GM19193 (cell line): ENCODE measurements around the gene IBA57.

Experiments
- POLR2A ChIP-seq: IDR thresholded peaks from 4 replicates; pipeline ENCODE4 v1.6.1; 2011; ENCODE audit not compliant: insufficient read depth, insufficient read length; ENCODE audit errors: extremely low read depth

IBA57 gene

DNA sequence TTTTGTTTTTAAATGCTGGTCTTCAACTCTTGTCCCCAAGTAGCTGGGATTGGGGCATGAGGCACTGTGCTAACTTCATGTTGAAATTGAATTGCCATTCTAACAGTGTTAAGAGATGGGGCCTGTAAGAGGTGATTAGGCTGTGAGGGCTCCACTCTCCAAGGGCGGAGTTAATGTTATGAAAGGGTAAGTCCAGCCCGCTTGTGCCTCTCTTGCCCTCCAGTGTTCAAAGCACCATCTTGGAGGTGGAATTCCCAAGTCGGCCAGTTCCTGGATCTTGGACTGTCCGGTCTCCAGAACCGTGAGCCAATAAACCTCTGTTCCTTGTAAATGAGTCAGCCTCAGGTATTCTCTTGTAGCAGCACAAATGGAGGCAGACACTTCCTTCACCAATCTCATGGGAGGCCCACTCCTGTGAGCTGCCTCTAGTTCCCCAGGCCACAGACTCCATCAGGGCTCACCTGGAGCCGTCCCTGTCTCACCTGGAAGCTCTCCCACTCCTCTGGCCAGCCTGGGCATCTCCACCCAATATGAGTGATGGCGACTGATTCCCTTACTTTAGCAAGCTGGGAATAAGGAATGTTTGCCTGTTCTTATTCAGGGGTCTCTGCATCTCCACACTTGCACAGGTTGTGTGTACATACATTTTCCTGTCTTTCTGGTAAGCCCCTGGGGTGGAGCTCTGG is 15.5 kb downstream of the IBA57 start:
- no peak for TF ChIP-seq POLR2A

DNA sequence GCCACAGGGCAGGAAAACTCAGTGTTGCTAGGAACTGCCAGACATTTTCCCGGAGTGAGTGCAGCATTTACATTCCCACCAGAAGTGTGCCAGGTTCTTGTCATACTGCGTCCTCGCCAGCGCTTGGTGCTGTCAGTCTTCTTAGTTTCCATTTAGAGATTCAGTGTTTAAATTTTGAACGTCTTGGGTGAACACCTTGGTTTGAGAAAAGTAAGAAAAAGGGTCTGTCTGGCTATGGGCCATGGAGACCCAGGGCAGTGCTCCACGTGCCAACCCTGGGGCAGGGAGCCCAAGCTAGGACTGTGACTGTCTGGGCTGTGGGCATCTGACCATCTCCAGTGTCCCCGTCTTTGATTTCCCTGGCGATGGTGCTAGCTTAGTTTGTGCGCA is 16.0 kb downstream of the IBA57 start:
- no peak for TF ChIP-seq POLR2A

DNA sequence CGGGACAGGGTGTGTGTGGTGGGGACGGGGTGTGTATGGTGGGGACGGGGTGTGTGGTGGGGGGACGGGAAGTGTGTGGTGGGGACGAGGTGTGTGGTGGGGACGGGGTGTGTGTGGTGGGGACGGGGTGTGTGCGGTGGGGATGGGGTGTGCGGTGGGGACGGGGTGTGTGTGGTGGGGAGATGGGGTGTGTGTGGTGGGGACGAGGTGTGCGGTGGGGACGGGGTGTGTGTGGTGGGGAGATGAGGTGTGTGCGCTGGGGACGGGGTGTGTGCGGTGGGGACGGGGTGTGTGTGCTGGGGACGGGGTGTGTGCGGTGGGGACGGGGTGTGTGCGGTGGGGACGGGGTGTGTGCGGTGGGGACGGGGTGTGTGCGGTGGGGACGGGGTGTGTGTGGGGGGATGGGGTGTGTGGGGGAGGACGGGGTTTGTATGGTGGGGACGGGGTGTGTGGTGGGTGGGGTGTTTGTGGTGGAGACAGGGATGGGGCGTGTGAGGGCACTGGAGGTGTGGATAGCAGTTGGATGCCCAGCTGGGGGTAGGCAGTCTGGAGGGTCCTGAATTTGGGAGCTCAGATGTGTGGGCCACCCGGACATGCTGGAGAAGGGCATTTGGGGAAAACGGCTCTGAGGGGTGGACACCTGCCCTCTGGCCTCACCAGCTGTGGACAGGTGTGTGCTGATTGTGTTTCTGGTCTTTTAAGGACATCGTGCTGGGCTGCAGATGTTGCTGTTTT is 16.9 kb downstream of the IBA57 start:
- TF ChIP-seq POLR2A, result no peak

DNA sequence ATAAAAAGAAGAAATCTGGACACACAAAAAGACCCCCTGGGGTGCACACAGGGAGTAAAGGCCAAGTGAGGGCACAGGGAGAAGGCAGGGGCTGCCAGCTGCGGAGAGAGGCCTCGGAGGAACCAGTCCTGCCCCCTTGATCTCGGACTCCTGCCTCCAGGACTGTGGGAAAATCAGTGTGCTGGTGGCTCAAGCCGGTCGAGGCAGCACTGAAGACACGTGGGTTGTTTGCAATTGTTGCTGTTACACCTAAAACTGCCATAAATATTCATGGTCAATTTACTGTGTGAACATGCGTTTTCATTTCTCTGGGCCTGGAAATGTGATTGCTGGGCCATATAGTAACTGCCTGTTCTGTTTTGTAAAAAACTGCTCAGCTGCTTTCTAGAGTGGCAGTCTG is 18.5 kb downstream of the IBA57 start:
- TF ChIP-seq POLR2A, result no peak

DNA sequence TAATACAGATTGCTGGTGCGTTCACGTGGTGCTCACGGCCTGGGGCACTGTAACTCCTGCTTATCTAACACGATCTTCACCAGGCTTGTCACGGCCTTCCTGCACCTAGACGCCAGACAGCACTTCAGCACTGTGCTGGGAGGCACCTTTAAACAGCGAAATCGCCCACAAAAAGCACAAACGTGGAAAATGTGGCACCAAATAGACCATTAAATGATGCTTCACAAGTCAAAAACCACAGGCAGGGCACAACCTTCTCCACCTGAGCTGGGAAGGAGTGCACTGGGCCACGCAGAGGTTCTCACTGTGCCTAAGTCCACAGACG is 20.0 kb downstream of the IBA57 start:
- no peak for TF ChIP-seq POLR2A

DNA sequence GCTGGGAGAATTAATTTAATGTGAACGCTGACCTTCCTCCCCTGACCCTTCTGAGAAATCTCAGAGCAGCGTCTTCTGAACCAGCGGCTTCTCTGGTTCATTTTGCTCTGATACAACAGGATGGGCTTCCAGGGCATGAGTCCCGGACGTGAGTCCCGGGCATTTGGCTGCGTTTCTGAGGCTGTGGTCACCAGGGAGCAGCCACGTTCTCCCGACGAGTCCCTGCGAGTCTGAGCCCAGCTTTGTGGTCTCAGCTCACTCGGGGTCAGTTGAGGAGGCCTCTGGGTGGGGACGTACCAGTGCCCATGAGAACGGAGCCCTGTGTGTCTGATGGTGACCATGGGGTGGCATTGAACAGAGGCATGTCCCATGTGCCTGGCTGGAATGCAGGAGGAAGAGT is 24.6 kb downstream of the IBA57 start:
- TF ChIP-seq POLR2A, result no peak

DNA sequence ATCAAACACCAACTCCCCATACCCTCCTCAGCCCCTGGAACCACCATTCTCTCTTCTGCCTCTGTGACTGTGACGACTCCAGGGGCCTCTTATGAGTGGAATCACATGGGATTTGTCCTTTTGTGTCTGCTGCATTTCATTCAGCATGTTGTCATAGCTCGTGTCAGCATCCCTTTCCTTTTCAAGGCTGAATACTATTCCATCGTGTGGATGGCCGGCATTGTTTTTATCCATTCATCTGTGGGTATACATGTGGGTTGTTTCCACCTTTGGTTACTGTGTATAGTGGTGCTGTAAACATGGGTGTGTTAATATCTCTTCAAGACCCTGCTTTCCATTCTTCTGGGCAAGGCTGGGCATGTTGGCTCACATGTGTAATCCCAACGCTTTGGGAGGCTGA is 25.2 kb downstream of the IBA57 start:
- TF ChIP-seq POLR2A, result no peak

DNA sequence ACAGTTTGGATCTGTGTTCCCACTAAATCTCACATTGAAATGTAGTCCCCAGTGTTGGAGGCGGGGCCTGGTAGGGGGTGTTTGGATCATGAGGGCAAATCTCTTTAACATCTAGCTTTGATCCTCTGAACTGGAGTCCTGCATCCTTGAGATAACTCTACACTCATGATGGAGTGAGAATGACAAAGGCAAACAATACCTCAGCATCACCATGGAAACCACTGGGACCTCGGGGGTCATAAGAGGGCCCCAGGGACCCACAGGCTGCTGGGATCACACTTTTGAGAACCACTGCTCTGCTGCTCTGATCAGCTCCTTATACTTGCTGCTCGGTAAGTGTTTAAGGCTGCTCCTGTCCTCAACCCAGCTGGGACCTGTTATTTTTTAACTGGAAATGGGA is 28.8 kb downstream of the IBA57 start:
- no peak for TF ChIP-seq POLR2A

DNA sequence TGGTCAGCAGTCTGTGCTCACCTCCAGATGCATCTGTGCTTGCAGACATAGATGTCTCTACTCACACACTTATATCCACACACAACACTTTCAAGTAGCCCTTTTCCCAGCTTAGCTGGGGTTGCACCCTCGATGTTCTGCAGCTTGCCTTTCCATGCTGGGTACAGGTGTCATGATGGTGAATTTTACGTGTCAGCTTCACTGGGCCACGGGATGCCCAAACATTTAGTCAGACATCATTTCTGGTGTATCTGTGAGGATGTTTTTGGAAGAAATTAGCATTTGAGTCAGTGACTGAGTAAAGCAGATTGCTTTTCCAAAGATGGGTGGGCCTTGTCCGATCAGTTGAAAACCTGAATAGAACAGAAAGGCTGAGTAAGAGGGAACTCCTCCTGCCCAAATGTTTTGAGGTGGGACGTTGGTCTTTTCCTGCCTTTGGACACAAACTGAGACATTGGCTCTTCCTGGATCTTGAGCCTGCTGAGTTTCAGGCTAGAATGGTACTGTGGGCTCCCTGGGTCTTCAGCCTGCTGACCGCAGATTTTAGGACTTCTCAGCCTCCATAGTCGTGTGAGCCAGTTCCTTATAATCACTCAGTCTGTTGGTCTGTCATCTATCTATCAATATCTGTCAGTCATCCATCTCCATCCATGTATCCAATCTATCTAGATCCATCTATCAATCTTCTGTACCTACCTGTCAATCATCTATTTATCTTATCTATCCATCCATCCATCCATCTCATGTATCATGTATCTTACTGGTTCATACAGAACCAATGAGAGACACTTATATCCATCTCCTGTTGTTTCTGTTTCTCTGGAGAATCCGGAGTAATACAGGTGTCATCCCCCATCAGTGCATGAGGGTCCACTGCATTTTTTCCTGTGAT is 29.6 kb downstream of the IBA57 start:
- no peak for TF ChIP-seq POLR2A

DNA sequence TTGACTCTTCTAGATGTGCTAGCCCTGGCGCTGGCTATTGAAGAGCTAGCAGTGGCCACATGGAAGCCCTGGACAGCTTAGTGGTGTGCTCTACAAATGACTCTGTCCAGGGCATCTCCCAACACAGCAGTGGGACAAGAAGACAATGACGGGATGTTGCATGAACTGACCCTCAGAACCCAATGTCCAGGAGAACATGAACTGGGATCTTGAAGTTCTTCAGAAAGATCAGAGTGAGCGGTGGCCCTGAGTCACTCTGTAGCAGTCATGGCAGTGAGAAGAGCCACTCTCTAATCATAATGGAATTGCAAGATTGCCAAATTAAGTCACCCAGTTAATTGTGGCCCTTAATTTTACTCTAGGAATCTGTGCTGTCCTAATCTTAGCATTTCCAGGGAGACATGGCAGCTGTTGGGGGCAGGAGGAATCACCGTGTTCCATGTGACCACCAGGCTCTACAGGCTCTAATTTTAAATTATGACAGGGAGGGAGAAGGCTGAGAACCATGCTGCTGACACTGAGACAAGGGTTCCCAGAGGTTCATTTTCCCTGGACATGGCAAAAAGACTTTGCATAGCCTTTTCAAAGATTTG is 32.0 kb downstream of the IBA57 start:
- TF ChIP-seq POLR2A, result no peak

DNA sequence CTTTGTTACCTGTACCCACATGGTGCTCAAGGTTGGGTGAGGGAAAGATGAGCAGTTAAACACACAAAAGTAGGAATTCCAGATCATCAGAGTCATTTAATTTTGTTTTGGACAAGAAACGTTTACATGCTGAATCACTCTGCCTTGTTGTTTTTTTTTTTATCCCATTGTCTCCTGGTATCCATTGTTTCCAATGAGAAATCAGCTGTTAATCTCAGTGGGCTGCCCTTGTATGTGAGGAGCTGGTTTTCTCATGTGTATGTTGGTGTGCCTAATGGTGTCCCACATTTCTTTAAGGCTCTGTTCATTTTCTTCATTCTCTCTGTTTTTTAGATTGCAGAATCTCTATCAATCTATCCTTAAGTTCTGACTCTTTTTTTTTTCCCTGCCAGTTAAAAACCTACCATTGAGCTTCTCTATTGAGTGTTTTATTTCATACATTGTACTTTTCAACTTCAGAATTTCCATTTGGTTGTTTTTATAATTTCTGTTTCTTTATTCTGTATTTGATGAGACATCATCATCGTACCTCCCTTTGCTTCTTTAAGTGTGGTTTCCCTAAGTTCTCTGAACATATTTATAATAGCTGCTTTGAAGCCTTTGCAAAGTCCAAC is 33.5 kb downstream of the IBA57 start:
- no peak for TF ChIP-seq POLR2A

DNA sequence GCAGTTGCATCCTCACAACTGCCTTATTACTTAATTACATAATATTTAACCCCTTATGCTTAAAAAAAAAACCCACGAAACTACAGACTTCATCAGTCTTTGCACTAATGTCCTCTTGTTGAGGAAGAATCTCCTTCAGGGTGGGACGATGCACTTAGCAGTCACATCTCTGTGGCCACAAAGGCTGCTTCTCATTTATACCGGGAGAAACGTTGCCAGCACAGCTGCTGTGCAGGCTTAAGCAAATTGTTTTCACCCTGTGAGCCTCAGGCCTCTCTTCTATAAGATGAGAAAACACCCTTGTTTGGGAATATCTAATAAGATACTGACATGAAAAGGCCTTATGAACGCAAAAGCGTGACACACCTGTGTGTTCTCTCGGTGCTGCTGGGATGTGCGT is 39.4 kb downstream of the IBA57 start:
- no peak for TF ChIP-seq POLR2A

DNA sequence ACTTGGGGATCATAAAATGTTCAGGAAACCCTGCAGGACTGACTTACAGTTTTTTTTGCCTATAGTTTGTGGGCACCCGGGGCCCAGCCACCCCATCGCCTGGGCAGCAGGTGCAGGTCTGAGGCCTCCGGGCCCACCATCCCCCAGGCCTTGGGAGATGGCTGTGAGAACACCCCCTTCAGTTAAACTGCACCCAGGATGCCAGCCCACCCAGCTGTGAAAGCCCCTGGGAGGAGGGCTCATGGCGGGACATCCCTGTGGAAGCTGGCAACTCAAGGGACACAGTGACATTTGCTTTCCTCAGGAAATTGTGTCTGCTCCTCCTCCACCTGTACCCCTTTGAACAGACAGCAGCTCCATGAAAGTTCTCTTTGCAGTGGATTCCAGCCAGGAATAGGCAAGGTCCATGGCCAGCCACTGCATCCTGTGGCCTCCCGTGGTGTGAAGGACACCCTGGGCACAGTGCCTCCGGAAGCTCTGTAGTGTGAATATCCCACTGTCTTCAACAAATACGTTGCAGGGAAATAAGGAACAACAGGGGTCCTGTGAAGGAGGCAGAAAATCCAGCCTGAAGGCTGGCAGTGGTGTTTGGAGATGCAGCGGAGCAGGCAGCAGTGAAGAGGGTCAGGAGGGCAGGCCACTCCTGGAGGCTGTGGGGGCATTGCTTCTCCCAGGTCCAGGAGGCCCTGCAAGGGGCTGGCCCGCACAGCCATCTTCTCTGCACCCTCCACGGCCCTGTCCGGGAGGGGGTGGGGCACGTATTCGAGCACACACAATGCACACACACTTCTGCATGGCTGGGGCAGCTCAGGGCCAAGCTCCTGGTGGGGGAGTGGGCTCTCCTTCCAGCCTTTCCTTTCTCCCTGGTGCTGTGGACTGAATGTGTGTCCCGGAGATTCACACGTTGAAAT is 40.2 kb downstream of the IBA57 start:
- TF ChIP-seq POLR2A, result no peak
